ENCODE results near the gene METTL15. TPM values are rescaled to one million over a fixed set of nuclear protein-coding genes. Genes with fewer than 3 reads are reported as not detected.
"Not testable (repeated sequence)": the region's sequence is repeated elsewhere in the genome, so short reads cannot be mapped to it uniquely, and the experiment has no call there.

METTL15 gene
- total RNA-seq, 1 donor from 2014 or later = 10.5 TPM

GRCh38 chr11:28098257-28098656 lies 9.9 kb upstream of the METTL15 start:
- H3K36me3 ChIP-seq = no peaks in the 10 kb centered on the region
- peaks cover 3% of the 10 kb centered on the region for H3K4me1 ChIP-seq
- H3K27me3 ChIP-seq (ENCODE audit: low read depth) = no peaks in the 10 kb centered on the region
- TF ChIP-seq CTCF (IDR thresholded peaks at IDR 0.05; ENCODE audit: borderline replicate concordance) = no peak
- no peak overlapping the region for H3K4me3 ChIP-seq
- H3K27ac ChIP-seq (replicated peaks) = no peak overlapping the region
- H3K9me3 ChIP-seq (replicated peaks) = no peaks in the 10 kb centered on the region
- no peak for DNase-seq
- intact Hi-C loops (cut with micrococcal nuclease) = no loop called here

GRCh38 chr11:28099715-28100114 lies 8.5 kb upstream of the METTL15 start:
- Histone ChIP-seq H3K27me3 (ENCODE audit: low read depth) (no peaks in the 10 kb centered on the region), H3K36me3 (no peaks in the 10 kb centered on the region), H3K4me3 (no peak overlapping the region), H3K27ac (replicated peaks) (no peak overlapping the region), H3K9me3 (replicated peaks) (no peaks in the 10 kb centered on the region), H3K4me1 (peaks cover 3% of the 10 kb centered on the region)
- no peak for DNase-seq
- intact Hi-C loops (cut with micrococcal nuclease) = no loop called here
- TF ChIP-seq CTCF (IDR thresholded peaks at IDR 0.05; ENCODE audit: borderline replicate concordance) = no peak

- Histone ChIP-seq H3K4me1 (peaks cover 3% of the 10 kb centered on the region), H3K4me3 (no peak overlapping the region), H3K27me3 (ENCODE audit: low read depth) (no peaks in the 10 kb centered on the region), H3K9me3 (replicated peaks) (no peaks in the 10 kb centered on the region), H3K27ac (replicated peaks) (no peak overlapping the region), H3K36me3 (no peaks in the 10 kb centered on the region)
- intact Hi-C loops (cut with micrococcal nuclease) = no loop called here
- no peak for TF ChIP-seq CTCF (IDR thresholded peaks at IDR 0.05; ENCODE audit: borderline replicate concordance)
- no peak for DNase-seq
Observed at GRCh38 chr11:28100665-28101064, 7.5 kb upstream of the METTL15 start.

GRCh38 chr11:28102300-28102699 lies 5.9 kb upstream of the METTL15 start:
- H3K4me3 ChIP-seq; H3K36me3 ChIP-seq; H3K4me1 ChIP-seq; H3K27me3 ChIP-seq (ENCODE audit: low read depth); H3K27ac ChIP-seq (replicated peaks); H3K9me3 ChIP-seq (replicated peaks); DNase-seq; intact Hi-C loops (cut with micrococcal nuclease): not testable (repeated sequence)

GRCh38 chr11:28104425-28104824 lies 3.8 kb upstream of the METTL15 start:
- no peaks in the 10 kb centered on the region for H3K36me3 ChIP-seq
- TF ChIP-seq CTCF (IDR thresholded peaks at IDR 0.05; ENCODE audit: borderline replicate concordance) = no peak
- no peak for DNase-seq
- no peaks in the 10 kb centered on the region for H3K9me3 ChIP-seq (replicated peaks)
- no peaks in the 10 kb centered on the region for H3K27me3 ChIP-seq (ENCODE audit: low read depth)
- peaks cover 21% of the 10 kb centered on the region for H3K4me1 ChIP-seq
- H3K27ac ChIP-seq (replicated peaks) = no peak overlapping the region
- intact Hi-C loops (cut with micrococcal nuclease) = no loop called here
- H3K4me3 ChIP-seq = no peak overlapping the region

- Histone ChIP-seq H3K27ac (replicated peaks) (no peak overlapping the region), H3K9me3 (replicated peaks) (no peaks in the 10 kb centered on the region), H3K4me1 (peaks cover 27% of the 10 kb centered on the region), H3K36me3 (no peaks in the 10 kb centered on the region), H3K4me3 (no peak overlapping the region), H3K27me3 (ENCODE audit: low read depth) (no peaks in the 10 kb centered on the region)
- intact Hi-C loops (cut with micrococcal nuclease) = no loop called here
- no peak for TF ChIP-seq CTCF (IDR thresholded peaks at IDR 0.05; ENCODE audit: borderline replicate concordance)
- no peak for DNase-seq
Observed at GRCh38 chr11:28104984-28105383, 3.2 kb upstream of the METTL15 start.

All from left ventricle myocardium inferior (tissue), 1 donor.